ENCODE measurements around the gene REPS2. TPM values are rescaled to one million over a fixed set of nuclear protein-coding genes. Genes with fewer than 3 reads are reported as not detected.

The REPS2 gene
- polyA plus RNA-seq, 1 donor, result 8.1 TPM

DNA sequence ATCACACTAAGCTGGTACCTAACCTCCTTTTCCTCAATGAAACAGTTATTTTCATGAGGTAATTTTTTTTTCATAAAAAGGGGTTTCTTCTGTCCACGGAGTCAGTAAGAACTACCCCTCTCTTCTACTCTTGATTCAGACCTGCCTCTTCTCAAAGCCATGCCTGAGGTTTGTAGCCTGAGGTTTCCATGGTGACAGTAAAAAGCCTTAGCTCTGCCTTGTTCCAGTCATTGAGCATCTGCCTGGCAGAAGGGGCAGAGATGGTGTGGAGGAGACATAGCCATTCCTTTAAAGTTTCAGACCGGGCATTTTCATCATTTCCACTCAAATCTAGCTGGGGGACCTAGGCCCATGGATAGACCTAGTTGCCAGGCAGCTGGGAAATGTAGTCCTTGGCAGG, 135.5 kb downstream of the REPS2 start:
- DNase-seq (ENCODE audit: low read depth), result no peak

DNA sequence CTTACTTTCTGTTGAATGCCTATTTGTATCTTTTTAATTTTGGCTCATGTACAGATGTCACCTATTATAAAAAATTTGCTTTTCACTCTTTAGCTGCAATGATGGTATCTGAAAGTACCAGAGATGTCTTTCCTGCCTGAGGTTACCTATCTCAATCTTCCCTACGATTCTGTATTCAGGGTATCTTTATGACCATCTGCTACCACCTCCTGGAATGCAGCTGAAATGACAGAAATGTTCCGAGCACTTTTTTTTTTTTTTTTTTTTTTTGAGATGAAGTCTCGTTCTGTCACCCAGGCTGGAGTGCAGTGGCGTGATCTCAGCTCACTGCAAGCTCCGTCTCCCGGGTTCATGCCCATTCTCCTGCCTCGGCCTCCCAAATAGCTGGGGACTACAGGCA, 136.4 kb downstream of the REPS2 start:
- no peak for DNase-seq (ENCODE audit: low read depth)

DNA sequence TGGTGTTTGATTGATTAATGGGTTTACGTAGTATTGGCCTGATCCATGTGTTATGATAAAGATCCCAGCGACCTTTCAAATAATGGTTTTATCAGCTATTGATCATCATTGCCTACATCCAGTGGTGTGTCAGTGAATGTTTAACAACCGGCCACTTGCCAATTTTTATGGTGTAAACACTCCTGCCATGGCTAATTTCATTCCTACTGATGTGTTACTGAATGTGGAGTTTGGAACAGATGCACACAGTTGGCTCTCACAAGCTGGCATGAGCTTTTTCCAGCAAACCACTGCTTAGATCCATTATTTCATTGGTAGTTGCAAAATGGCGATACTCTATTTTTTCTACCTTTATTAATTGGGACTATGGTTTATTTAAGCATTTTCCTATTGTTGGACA, 139.9 kb downstream of the REPS2 start:
- DNase-seq (ENCODE audit: low read depth), result no peak

GRCh38 chrX:17095161-17095560, 148.7 kb downstream of the REPS2 start:
- no peak for DNase-seq (ENCODE audit: low read depth)

- DNase-seq (ENCODE audit: low read depth), result no peak
Observed at GRCh38 chrX:17098516-17099247, 152.2 kb downstream of the REPS2 start.

GRCh38 chrX:17104433-17104832, 158.0 kb downstream of the REPS2 start:
- no peak for DNase-seq (ENCODE audit: low read depth)

DNA sequence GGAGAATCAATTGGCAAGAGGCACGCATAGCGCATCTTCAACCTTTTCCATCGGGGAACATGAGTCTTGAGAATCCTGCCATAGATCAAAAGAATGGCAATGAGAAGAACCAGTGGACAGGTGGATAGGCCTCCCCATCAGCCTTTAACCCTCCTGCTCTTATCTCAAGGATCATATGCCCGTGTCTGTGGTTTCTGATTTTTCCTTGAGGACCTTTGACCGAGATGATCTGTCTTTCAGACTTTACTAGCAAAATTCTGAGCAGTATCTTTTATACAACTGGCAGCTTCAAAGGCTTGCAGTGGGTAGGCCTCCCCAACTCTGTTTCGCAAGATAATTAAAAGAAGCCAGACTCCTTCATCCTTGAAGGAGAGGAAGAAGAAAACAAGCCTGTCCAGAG, 174.4 kb downstream of the REPS2 start:
- DNase-seq (ENCODE audit: low read depth), result no peak

- no peak for DNase-seq (ENCODE audit: low read depth)
Observed at GRCh38 chrX:17154001-17154400, 207.5 kb downstream of the REPS2 start.

GRCh38 chrX:17160975-17161374, 214.5 kb downstream of the REPS2 start:
- no peak for DNase-seq (ENCODE audit: low read depth)

DNA sequence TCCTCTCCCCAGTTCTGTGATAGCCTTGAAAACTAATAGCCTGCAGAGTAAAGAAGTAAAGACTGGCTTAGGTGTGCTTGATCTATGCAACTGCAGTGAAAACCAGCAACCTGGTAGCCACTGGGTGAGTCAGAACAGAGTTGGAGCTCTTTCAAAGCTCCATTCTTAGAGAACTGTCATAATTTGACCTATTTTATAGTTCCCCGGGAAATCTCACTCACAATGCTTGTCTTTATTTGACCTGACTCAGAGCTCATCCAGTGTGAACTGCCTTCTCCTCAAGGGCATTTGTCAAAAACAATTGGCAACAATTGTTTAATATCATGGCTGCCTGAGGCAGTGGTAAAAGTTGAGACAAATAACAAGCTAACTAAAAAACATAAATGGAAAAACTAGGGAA, 215.5 kb downstream of the REPS2 start:
- no peak for DNase-seq (ENCODE audit: low read depth)

- DNase-seq (ENCODE audit: low read depth), result no peak
Observed at GRCh38 chrX:17164079-17164478, 217.6 kb downstream of the REPS2 start.

GRCh38 chrX:17164941-17165340, 218.5 kb downstream of the REPS2 start:
- no peak for DNase-seq (ENCODE audit: low read depth)

DNA sequence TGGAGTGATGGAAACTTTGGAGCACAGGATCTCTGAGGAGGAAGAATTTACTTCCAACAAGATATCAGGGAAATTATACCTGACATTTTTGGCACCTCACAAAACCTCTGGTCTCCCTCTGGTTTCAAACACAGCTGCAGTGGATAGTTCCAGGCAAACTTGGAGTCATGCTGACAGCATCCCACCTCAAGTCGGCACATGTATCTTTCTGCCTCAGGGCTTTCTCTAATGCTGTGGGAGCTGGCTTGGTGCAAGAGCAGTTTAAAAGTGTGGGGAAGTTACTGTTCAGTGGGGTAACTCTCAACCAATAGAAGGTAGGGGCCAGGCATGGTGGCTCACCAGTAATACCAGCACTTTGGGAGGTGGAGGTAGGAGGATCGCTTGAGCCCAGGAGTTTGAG, 221.5 kb downstream of the REPS2 start:
- no peak for DNase-seq (ENCODE audit: low read depth)

- no peak for DNase-seq (ENCODE audit: low read depth)
Observed at GRCh38 chrX:17170973-17171372, 224.5 kb downstream of the REPS2 start.

- DNase-seq (ENCODE audit: low read depth), result no peak
Observed at GRCh38 chrX:17174671-17175070, 228.2 kb downstream of the REPS2 start.

GRCh38 chrX:17182317-17182716, 235.9 kb downstream of the REPS2 start:
- DNase-seq (ENCODE audit: low read depth), result no peak

DNA sequence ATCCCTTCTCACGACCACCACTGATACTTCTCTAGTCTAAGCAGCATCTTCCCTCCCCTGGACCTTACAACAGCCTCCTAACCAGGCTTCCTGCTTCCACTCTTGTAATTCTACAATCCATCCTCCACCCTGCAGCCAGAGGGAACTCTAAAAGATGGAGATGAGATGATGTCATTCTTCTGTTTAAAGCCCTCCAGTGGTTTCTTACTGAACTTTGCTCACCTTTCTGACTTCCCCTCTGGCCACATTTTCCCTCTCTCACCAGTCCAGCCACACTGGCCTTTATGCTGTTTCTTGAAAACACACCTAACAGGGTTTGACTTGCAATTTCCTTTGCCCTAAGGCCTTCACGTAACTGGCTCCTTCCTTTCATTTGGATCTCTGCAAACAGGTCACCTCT, 237.1 kb downstream of the REPS2 start:
- no peak for DNase-seq (ENCODE audit: low read depth)

GRCh38 chrX:17185431-17185830, 239.0 kb downstream of the REPS2 start:
- no peak for DNase-seq (ENCODE audit: low read depth)

DNA sequence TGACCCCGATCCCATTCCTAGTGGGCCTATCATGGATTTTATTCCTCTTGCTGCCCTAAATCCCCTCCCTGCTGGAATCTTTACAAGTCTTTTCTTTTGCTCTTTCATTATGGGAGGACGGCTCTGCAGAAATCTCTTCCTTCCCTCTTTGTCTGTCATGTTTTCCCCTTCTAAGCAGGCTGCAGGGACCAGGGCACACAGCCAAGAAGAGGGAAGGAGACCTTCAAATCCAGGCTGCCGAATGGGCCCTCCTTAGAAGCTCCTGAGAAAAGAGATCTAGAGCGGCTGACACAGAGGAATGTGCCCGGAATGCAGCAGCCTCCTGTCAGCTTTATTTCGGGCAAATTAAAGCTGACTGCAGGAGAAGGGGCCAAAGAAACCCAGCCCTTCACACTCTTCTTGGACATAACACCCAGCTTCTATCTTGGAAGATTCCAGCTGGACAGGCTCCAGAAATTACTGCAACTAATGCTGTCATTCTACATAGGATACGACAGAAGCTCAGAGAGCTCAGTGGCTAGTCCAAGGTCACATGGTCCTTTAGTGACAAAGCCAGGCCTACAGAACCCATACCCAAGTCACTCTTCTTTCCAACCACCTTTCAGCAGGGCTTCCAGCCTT, 240.8 kb downstream of the REPS2 start:
- no peak for DNase-seq (ENCODE audit: low read depth)

- DNase-seq (ENCODE audit: low read depth), result no peak
Observed at GRCh38 chrX:17192106-17192505, 245.6 kb downstream of the REPS2 start.

Data from forelimb muscle (tissue), 1 donor.